Prostate gland (tissue), 2 donors: ENCODE results near the gene GJD2. TPM values are rescaled to one million over a fixed set of nuclear protein-coding genes. Genes with fewer than 3 reads are reported as not detected.

Source experiments
- DNase-seq: peaks from one replicate; pipeline ENCODE4 v3.0.0-alpha.2; 2019; ENCODE audit warnings: low spot score
- H3K27ac ChIP-seq, 2 donors: fragments of 200-600 bp; sonication (generic); 2 replicates each; pipeline ENCODE4 v1.5.1; 2017 to 2019
- H3K27me3 ChIP-seq: fragments of 200-600 bp; sonication (generic); replicated peaks from 2 replicates; pipeline ENCODE4 v1.5.1; 2019; ENCODE audit not compliant: insufficient read depth
- H3K36me3 ChIP-seq, 2 donors: fragments of 200-600 bp; sonication (generic); 1 replicate in 1 of 2; 2 replicates in 1 of 2; pipeline versions ENCODE4 v1.5.1 to v1.8.1; 2017 to 2019
- H3K4me1 ChIP-seq: fragments of 200-600 bp; sonication (generic); replicated peaks from 2 replicates; pipeline ENCODE4 v1.5.1; 2019
- H3K4me3 ChIP-seq, 2 donors: fragments of 200-600 bp; sonication (generic); 2 replicates each; pipeline ENCODE4 v1.5.1; 2017 to 2019
- H3K9me3 ChIP-seq: fragments of 200-600 bp; sonication (generic); 2 replicates; pipeline ENCODE4 v1.5.1; 2017
- POLR2A ChIP-seq: fragments of 450-650 bp; IDR thresholded peaks from one replicate; pipeline ENCODE4 v1.6.1; 2016; ENCODE audit warnings: antibody characterized with exemption, mild to moderate bottlenecking
- POLR2AphosphoS5 ChIP-seq: sonication (generic); formaldehyde crosslinking; IDR thresholded peaks from one replicate; pipeline ENCODE4 v1.6.1; 2017; ENCODE audit warnings: antibody characterized with exemption
- WGBS: methylation state at CpG from one replicate; pipeline ENCODE4 v1.1.5; 2018; 5-methylcytosine and 5-hydroxymethylcytosine counted together
- intact Hi-C: fragments of 100-400 bp; cut with DNase I; formaldehyde crosslinking; loops from one replicate; pipeline ENCODE4 v1.14.2; 2022
- total RNA-seq, 2 donors: library from RNA; depleted of rRNA; stranded (reverse); fragments of >200 nt; gene quantifications; one replicate each; pipeline ENCODE4 v1.1.0, GENCODE V29; 2016
- TF ChIP-seq, protein P1 (sequence below), 4 experiments: fragments of 200-600 bp in 2 of 4; fragments of 450-650 bp in 2 of 4; sonication (generic) in 2 of 4; IDR thresholded peaks; 1 replicate in 3 of 4; 2 replicates in 1 of 4; pipeline ENCODE4 v1.5.1; 2016 to 2019; ENCODE audit warnings: antibody characterized with exemption in 4 of 4, mild to moderate bottlenecking in 2 of 4, moderate library complexity in 2 of 4

GJD2 gene
- total RNA-seq, 2 donors from 2014 or later, result not detected

DNA sequence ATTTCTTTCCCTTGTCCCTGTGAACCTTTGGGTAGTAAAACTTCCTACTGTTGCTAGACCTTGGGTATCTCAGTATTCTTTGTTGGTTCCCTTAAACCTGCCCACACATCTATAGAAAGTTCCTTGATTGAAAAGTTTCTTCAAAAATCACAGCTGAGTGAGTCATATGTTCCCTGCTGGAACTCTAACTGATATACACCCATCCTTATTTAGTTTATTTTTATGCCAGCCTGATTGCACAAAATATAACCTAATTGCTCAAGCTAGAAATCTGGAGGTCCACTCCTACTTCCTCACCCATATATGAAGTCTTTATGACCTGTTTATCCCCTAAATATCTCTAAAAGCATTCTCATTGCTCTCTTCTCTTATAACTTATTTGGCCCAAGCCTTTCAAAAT, 13.7 kb upstream of the GJD2 start:
- H3K27me3 ChIP-seq, result no peaks in the 10 kb centered on the region
- no peak for TF ChIP-seq POLR2A
- TF ChIP-seq, protein P1, sequence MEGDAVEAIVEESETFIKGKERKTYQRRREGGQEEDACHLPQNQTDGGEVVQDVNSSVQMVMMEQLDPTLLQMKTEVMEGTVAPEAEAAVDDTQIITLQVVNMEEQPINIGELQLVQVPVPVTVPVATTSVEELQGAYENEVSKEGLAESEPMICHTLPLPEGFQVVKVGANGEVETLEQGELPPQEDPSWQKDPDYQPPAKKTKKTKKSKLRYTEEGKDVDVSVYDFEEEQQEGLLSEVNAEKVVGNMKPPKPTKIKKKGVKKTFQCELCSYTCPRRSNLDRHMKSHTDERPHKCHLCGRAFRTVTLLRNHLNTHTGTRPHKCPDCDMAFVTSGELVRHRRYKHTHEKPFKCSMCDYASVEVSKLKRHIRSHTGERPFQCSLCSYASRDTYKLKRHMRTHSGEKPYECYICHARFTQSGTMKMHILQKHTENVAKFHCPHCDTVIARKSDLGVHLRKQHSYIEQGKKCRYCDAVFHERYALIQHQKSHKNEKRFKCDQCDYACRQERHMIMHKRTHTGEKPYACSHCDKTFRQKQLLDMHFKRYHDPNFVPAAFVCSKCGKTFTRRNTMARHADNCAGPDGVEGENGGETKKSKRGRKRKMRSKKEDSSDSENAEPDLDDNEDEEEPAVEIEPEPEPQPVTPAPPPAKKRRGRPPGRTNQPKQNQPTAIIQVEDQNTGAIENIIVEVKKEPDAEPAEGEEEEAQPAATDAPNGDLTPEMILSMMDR (IDR thresholded peaks at IDR 0.05), result no peak
- no peak for TF ChIP-seq POLR2AphosphoS5
- no peaks in the 10 kb centered on the region for H3K9me3 ChIP-seq
- H3K36me3 ChIP-seq, result no peaks in the 10 kb centered on the region
- H3K4me1 ChIP-seq, result no peaks in the 10 kb centered on the region
- DNase-seq, result no peak
- intact Hi-C loops, result no loop called here
- no peak overlapping the region for H3K27ac ChIP-seq
- no peak overlapping the region for H3K4me3 ChIP-seq

DNA sequence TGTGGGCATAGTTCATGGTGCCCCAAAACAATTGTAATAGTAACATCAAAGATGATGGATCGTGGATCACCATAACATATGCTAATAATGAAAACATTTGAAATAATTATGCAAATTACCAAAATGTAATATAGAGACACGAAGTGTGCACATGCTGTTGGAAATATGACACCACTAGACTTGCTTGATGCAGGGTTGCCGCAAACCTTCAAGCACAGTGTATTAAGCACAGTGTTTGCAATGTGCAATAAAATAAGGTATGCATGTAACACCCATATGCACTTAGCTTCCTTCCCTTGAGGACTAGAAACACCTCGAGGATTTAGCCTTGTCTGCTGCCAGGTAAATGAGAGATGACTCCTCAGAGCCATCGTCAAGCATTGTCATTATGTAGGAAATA, 10.9 kb upstream of the GJD2 start:
- no peak for TF ChIP-seq POLR2AphosphoS5
- TF ChIP-seq POLR2A, result no peak
- TF ChIP-seq, protein P1 (IDR thresholded peaks at IDR 0.05), result no peak
- Histone ChIP-seq H3K4me1 (no peaks in the 10 kb centered on the region), H3K4me3 (no peak overlapping the region), H3K27me3 (no peaks in the 10 kb centered on the region), H3K27ac (no peak overlapping the region), H3K36me3 (no peaks in the 10 kb centered on the region), H3K9me3 (no peaks in the 10 kb centered on the region)
- intact Hi-C loops, result no loop called here
- 43% methylated on average over 5 of the region's 5 CpGs for WGBS
- no peak for DNase-seq

DNA sequence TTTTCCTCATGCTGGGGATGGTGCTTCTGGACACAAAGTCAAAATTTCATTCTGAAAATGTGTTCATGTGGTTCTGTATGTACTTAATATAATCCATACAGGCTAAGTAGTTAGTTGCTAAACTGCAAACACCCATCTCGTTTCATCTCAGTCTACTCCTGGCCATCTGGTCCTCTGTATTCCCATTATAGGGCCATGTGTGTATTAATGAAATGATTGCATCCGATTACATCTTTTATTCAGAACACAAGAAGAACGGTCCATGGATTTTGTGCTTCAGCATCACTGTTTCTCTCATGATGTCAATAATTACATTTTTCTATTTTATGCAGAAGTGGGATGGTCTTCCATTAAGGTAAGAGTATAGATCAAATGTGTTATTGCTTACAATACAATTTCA, 6.1 kb upstream of the GJD2 start:
- WGBS, result 64% methylated on average over 3 of the region's 3 CpGs
- DNase-seq, result no peak
- no peak overlapping the region for H3K27ac ChIP-seq
- no peaks in the 10 kb centered on the region for H3K9me3 ChIP-seq
- H3K4me3 ChIP-seq, result no peak overlapping the region
- H3K4me1 ChIP-seq, result no peaks in the 10 kb centered on the region
- intact Hi-C loops, result no loop called here
- H3K27me3 ChIP-seq, result no peaks in the 10 kb centered on the region
- TF ChIP-seq POLR2AphosphoS5, result no peak
- no peak for TF ChIP-seq POLR2A
- TF ChIP-seq, protein P1 (IDR thresholded peaks at IDR 0.05), result no peak
- no peaks in the 10 kb centered on the region for H3K36me3 ChIP-seq

DNA sequence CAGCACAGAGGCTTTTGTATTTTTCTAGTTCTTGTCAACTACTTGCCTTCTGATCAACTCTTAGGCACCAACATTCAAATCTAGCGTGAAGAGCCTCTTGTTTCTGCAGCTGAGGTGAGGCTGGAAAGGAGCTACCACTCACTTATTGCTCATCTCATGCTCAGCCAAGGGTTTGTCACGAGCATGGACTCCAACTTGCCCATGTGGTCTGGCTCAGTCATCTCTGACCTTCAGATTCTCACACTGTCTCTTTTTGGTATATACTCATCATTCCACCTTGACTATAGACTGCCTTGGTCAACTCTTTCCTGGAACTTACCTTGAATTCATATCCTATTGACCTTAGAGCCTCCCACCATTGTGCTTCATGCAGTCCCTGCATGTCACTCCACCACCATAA, 5.2 kb upstream of the GJD2 start:
- 54% methylated on average over 2 of the region's 2 CpGs for WGBS
- Histone ChIP-seq H3K9me3 (no peaks in the 10 kb centered on the region), H3K36me3 (no peaks in the 10 kb centered on the region), H3K4me1 (no peaks in the 10 kb centered on the region), H3K27me3 (peaks cover 6% of the 10 kb centered on the region), H3K27ac (no peak overlapping the region), H3K4me3 (no peak overlapping the region)
- intact Hi-C loops, result no loop called here
- TF ChIP-seq POLR2AphosphoS5, result no peak
- TF ChIP-seq, protein P1 (IDR thresholded peaks at IDR 0.05), result no peak
- no peak for TF ChIP-seq POLR2A
- DNase-seq, result no peak

DNA sequence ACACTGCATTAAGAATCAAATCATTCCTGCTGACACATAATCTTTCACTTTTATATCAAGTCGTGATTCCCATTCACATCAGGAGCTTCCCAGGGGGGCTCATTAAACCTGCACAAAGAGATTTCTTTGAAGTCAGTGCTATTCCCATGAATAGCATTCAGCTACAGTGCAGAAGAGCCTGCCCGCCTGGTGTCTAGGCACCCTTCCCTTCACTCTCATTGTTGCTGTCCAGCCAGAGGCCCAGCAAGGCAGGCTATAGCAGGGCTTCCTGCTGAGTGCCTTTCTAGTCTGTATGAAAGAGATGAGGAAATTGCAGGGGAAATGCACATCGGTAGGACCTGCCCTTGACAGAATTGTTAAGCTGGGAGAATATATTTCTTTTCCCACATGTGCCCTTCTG, 4.5 kb upstream of the GJD2 start:
- WGBS, result 41% methylated on average over 3 of the region's 3 CpGs
- Histone ChIP-seq H3K9me3 (no peaks in the 10 kb centered on the region), H3K4me3 (no peak overlapping the region), H3K4me1 (no peaks in the 10 kb centered on the region), H3K27me3 (peaks cover 6% of the 10 kb centered on the region), H3K36me3 (no peaks in the 10 kb centered on the region), H3K27ac (no peak overlapping the region)
- intact Hi-C loops, result no loop called here
- TF ChIP-seq POLR2A, result no peak
- TF ChIP-seq, protein P1 (IDR thresholded peaks at IDR 0.05), result no peak
- DNase-seq, result no peak
